HepG2 (cell line): ENCODE measurements around the gene NFATC2. TPM values are rescaled to one million over a fixed set of nuclear protein-coding genes. Genes with fewer than 3 reads are reported as not detected.

ENCODE experiments used
- ATAC-seq: fragments of 200-7000 bp; cut with Tn5 transposase; 3 replicates; pipeline ENCODE4 v1.9.1; 2020; ENCODE audit warnings: mild to moderate bottlenecking, moderate library complexity
- BruUV-seq: library from RNA; stranded (reverse); fragments of 400-500 nt; replicated peaks from 2 replicates; lab custom pipeline; 2021; lab: Mats Ljungman, UMichigan
- CTCF ChIA-PET: fragments of 300-600 bp; formaldehyde crosslinking; extraction: SDS; loops from one replicate; lab custom pipeline; 2021; ENCODE audit warnings: low total read pairs, inconsistent platforms, low intra/inter-chr PET ratio; lab: Yijun Ruan, JAX
- POLR2A ChIA-PET: fragments of 350-600 bp; sonication (Branson Sonifier 250); formaldehyde crosslinking; loops from one replicate; lab custom pipeline; 2020; ENCODE audit warnings: antibody characterized with exemption, inconsistent platforms; lab: Yijun Ruan, JAX
- DNase-seq: peaks from one replicate; pipeline ENCODE4 v3.0.0-alpha.2; 2015; ENCODE audit warnings: low spot score
- FAIRE-seq: peaks from 3 replicates; lab custom pipeline; 2011; peaks lifted over from hg19 to GRCh38; lab: Jason Lieb, UNC
- H2AFZ ChIP-seq: one replicate; pipeline ENCODE4 v1.6.1; 2011; ENCODE audit warnings: low read length, inconsistent platforms
- H3K27ac ChIP-seq: fragments of 300-600 bp; 3 replicates; pipeline ENCODE4 v1.8.0; 2011; ENCODE audit warnings: mixed run types, mild to moderate bottlenecking, mixed read lengths, low read length, inconsistent platforms; ENCODE audit not compliant: insufficient read depth; ENCODE audit errors: extremely low read length
- H3K27me3 ChIP-seq, 2 experiments: fragments of 200-600 bp in 1 of 2; 2 replicates in 1 of 2; 3 replicates in 1 of 2; pipeline versions ENCODE4 v1.6.0 to v1.8.0; 2011; ENCODE audit warnings: low read length in 2 of 2, mild to moderate bottlenecking in 2 of 2, moderate library complexity in 2 of 2, inconsistent platforms in 1 of 2; ENCODE audit not compliant: insufficient read depth in 2 of 2, control insufficient read depth in 1 of 2
- H3K36me3 ChIP-seq, 2 experiments: fragments of 200-600 bp in 1 of 2; replicated peaks in 1 of 2; 2 replicates in 1 of 2; 3 replicates in 1 of 2; pipeline versions ENCODE4 v1.5.1 to v1.8.0; 2011; ENCODE audit warnings: low read length in 2 of 2, inconsistent platforms in 1 of 2; ENCODE audit not compliant: insufficient read depth in 2 of 2, control insufficient read depth in 1 of 2
- H3K4me1 ChIP-seq: 2 replicates; pipeline ENCODE4 v1.5.1; 2012; ENCODE audit warnings: low read length, inconsistent platforms; ENCODE audit not compliant: insufficient read depth
- H3K4me2 ChIP-seq: 2 replicates; pipeline ENCODE4 v1.6.0; 2011; ENCODE audit warnings: low read depth, low read length, inconsistent platforms
- H3K4me3 ChIP-seq, 3 experiments: fragments of 200-600 bp in 1 of 3; sonication (generic), shearing (Covaris generic) in 1 of 3; replicated peaks in 1 of 3; 2 replicates each; pipeline ENCODE4 v1.5.1; 2011 to 2016; ENCODE audit warnings: low read length in 3 of 3, inconsistent platforms in 2 of 3, low read depth in 2 of 3, mild to moderate bottlenecking in 2 of 3, control low read depth in 1 of 3, mixed read lengths in 1 of 3; ENCODE audit not compliant: insufficient read depth in 1 of 3
- H3K79me2 ChIP-seq: one replicate; pipeline ENCODE4 v1.6.1; 2011; ENCODE audit warnings: low read length, inconsistent platforms; ENCODE audit not compliant: insufficient read depth
- H3K9ac ChIP-seq: 2 replicates; pipeline ENCODE4 v1.6.0; 2011; ENCODE audit warnings: mild to moderate bottlenecking, low read depth, low read length, inconsistent platforms; ENCODE audit not compliant: insufficient read depth
- H3K9me3 ChIP-seq: 2 replicates; pipeline ENCODE4 v1.5.1; 2012; ENCODE audit warnings: mild to moderate bottlenecking, low read length
- H4K20me1 ChIP-seq: 2 replicates; pipeline ENCODE4 v1.6.0; 2011; ENCODE audit warnings: inconsistent platforms, mild to moderate bottlenecking, low read length, moderate library complexity; ENCODE audit not compliant: insufficient read depth
- DMAP1 ChIP-seq: IDR thresholded peaks from 2 replicates; pipeline ENCODE4 v1.6.1; 2016
- HOMEZ ChIP-seq: IDR thresholded peaks from 2 replicates; pipeline ENCODE4 v1.6.1; 2016; ENCODE audit warnings: low read depth
- KLF11 ChIP-seq: IDR thresholded peaks from 2 replicates; pipeline ENCODE4 v1.6.1; 2016; ENCODE audit warnings: missing compliant biosample characterization
- MXI1 ChIP-seq: IDR thresholded peaks from 3 replicates; pipeline ENCODE4 v1.6.1; 2012; ENCODE audit warnings: low read depth, low read length, inconsistent platforms, borderline replicate concordance
- NFE2L2 ChIP-seq: fragments of 150-350 bp; IDR thresholded peaks from 2 replicates; pipeline ENCODE4 v1.6.1; 2014; ENCODE audit warnings: low read length
- NR2F2 ChIP-seq: IDR thresholded peaks from 2 replicates; pipeline ENCODE4 v1.6.1; 2012; ENCODE audit warnings: low read depth, inconsistent platforms, borderline replicate concordance
- PLSCR1 ChIP-seq: sonication (generic); formaldehyde crosslinking; IDR thresholded peaks from 2 replicates; pipeline ENCODE4 v1.5.0; 2020; ENCODE audit warnings: missing genetic modification reagents, mild to moderate bottlenecking, borderline replicate concordance
- POLR2A ChIP-seq, 2 experiments: IDR thresholded peaks; 2 replicates each; pipeline ENCODE4 v1.6.1; 2011; ENCODE audit warnings: low read depth in 2 of 2, low read length in 2 of 2, mild to moderate bottlenecking in 1 of 2, moderate library complexity in 1 of 2; ENCODE audit not compliant: insufficient read depth in 1 of 2
- ZBTB14 ChIP-seq: sonication (generic); formaldehyde crosslinking; IDR thresholded peaks from 2 replicates; pipeline ENCODE4 v1.4.0; 2020; ENCODE audit warnings: missing genetic modification reagents
- ZBTB21 ChIP-seq: sonication (generic); formaldehyde crosslinking; IDR thresholded peaks from 2 replicates; pipeline ENCODE4 v1.4.0; 2020; ENCODE audit warnings: missing genetic modification reagents
- ZFP36L1 ChIP-seq: sonication (generic); formaldehyde crosslinking; IDR thresholded peaks from 2 replicates; pipeline ENCODE4 v1.8.0; 2022; ENCODE audit warnings: mild to moderate bottlenecking, missing genetic modification reagents, moderate library complexity
- ZFP90 ChIP-seq: sonication (generic); formaldehyde crosslinking; IDR thresholded peaks from 2 replicates; pipeline ENCODE4 v1.8.0; 2022; ENCODE audit warnings: missing genetic modification reagents, mild to moderate bottlenecking, inconsistent platforms, borderline replicate concordance
- ZNF260 ChIP-seq: sonication (generic); formaldehyde crosslinking; IDR thresholded peaks from 2 replicates; pipeline ENCODE4 v1.4.0; 2020; ENCODE audit warnings: missing genetic modification reagents, low read depth, mild to moderate bottlenecking, borderline replicate concordance
- ZNF296 ChIP-seq: sonication (generic); formaldehyde crosslinking; conservative IDR thresholded peaks from 2 replicates; pipeline ENCODE4 v1.5.0; 2020; ENCODE audit warnings: mild to moderate bottlenecking, missing genetic modification reagents
- ZNF557 ChIP-seq: sonication (generic); formaldehyde crosslinking; IDR thresholded peaks from 2 replicates; pipeline ENCODE4 v1.4.0; 2020; ENCODE audit warnings: missing genetic modification reagents
- ZNF580 ChIP-seq: IDR thresholded peaks from 2 replicates; pipeline ENCODE4 v1.6.1; 2016; ENCODE audit warnings: low read depth, borderline replicate concordance
- ZNF615 ChIP-seq: sonication (generic); formaldehyde crosslinking; IDR thresholded peaks from 2 replicates; pipeline ENCODE4 v1.5.0; 2020; ENCODE audit warnings: mild to moderate bottlenecking, missing genetic modification reagents, borderline replicate concordance
- WGBS: methylation state at CpG from one replicate; pipeline ENCODE4 v1.1.6; 2017; ENCODE audit warnings: low lambda C conversion rate; 5-methylcytosine and 5-hydroxymethylcytosine counted together
- in situ Hi-C: cut with HindIII; loops from 2 replicates; pipeline ENCODE4 v1.10.0; 2017; ENCODE audit warnings: low pct_unique_long_range_greater_than_20kb; ENCODE audit not compliant: extremely low pct_ligation_motif_present
- intact Hi-C: fragments of 100-400 bp; cut with micrococcal nuclease; formaldehyde crosslinking; loops from one replicate; pipeline ENCODE4 v1.10.0; 2022; ENCODE audit not compliant: unreplicated experiment
- polyA plus RNA-seq, 8 experiments: library from polyadenylated mRNA; depleted of rRNA in 3 of 8; stranded (reverse) in 7 of 8; unstranded in 1 of 8; fragments of >200 nt; fragmentation: Illumina TruSeq in 4 of 8; extraction: Trizol in 4 of 8; gene quantifications; 2 replicates each; pipeline versions ENCODE4 v1.2.1 to v1.2.3, GENCODE V29; 2011 to 2016; ENCODE audit warnings: low read depth in 4 of 8, missing spikeins in 1 of 8, mixed read lengths in 1 of 8; ENCODE audit not compliant: insufficient read depth in 1 of 8
- total RNA-seq, 5 experiments: library from RNA; depleted of rRNA; stranded (reverse); fragments of >200 nt; fragmentation: Illumina TruSeq; extraction: Trizol; gene quantifications; 2 replicates each; pipeline ENCODE4 v1.2.3, GENCODE V29; 2016; ENCODE audit warnings: low read depth in 1 of 5

Gene NFATC2
- total and polyA plus RNA-seq, 2 of the 13 experiments (the other 11 are each of a cell fraction or from before 2014, with no cell fraction given) = 1.9 to 3.3 TPM

- FAIRE-seq (no peak), DNase-seq (no peak), ATAC-seq (no peak)
- Histone ChIP-seq H3K4me1 (no peaks in the 10 kb centered on the region), H3K4me2 (no peak overlapping the region), H3K27ac (no peak overlapping the region), H2AFZ (no peak overlapping the region), H3K9me3 (no peaks in the 10 kb centered on the region), H3K9ac (no peak overlapping the region), H3K27me3 (no peaks in the 10 kb centered on the region), H3K36me3 (no peaks in the 10 kb centered on the region), H3K79me2 (no peaks in the 10 kb centered on the region), H3K4me3 (no peak overlapping the region), H4K20me1 (no peaks in the 10 kb centered on the region)
- in situ Hi-C loops (no loop called here), intact Hi-C loops (loop anchor here (10.0 kb wide), 1 partner anchor 72 kb away; no protein-coding TSS in a partner anchor)
- ChIA-PET POLR2A (no interaction called here), CTCF (no interaction called here)
- TF ChIP-seq POLR2A (IDR thresholded peaks at IDR 0.05; ENCODE audit: insufficient read depth in 1 of 2, low read depth in 2 of 2, low read length in 2 of 2) (no peak), ZFP36L1 (CRISPR knock-in tag) (no peak), HOMEZ (CRISPR knock-in tag) (no peak), ZNF296 (no peak), MXI1 (no peak), ZBTB21 (CRISPR knock-in tag) (no peak), NR2F2 (no peak), ZNF260 (CRISPR knock-in tag) (no peak), ZNF615 (CRISPR knock-in tag) (no peak), ZNF557 (CRISPR knock-in tag) (no peak), NFE2L2 (no peak), PLSCR1 (no peak), ZNF580 (CRISPR knock-in tag) (no peak), ZBTB14 (CRISPR knock-in tag) (no peak), KLF11 (CRISPR knock-in tag) (no peak), ZFP90 (CRISPR knock-in tag) (no peak), DMAP1 (no peak)
- WGBS = 62% methylated on average over 17 of the region's 17 CpGs
- no TSS peak for BruUV-seq
Observed at GRCh38 chr20:51382111-51382985, 160.2 kb downstream of the NFATC2 start.
